H9 (cell line): Measurements from ENCODE around the gene LAMC3. TPM values are rescaled to one million over a fixed set of nuclear protein-coding genes. Genes with fewer than 3 reads are reported as not detected.

Source experiments
- DNase-seq: peaks from one replicate; pipeline ENCODE4 v3.0.0-alpha.2; 2017
- H2AFZ ChIP-seq: one replicate; pipeline ENCODE4 v1.6.1; 2013; ENCODE audit warnings: mild to moderate bottlenecking, low read length, control low read depth, moderate library complexity
- H2AK5ac ChIP-seq: 2 replicates; pipeline ENCODE4 v1.6.1; 2013; ENCODE audit warnings: low read length, control low read depth, mixed read lengths; ENCODE audit not compliant: insufficient read length
- H2BK120ac ChIP-seq: one replicate; pipeline ENCODE4 v1.6.1; 2013; ENCODE audit warnings: low read depth, mild to moderate bottlenecking, low read length, control low read depth, inconsistent platforms; ENCODE audit not compliant: poor library complexity, severe bottlenecking
- H2BK12ac ChIP-seq: 2 replicates; pipeline ENCODE4 v1.6.1; 2013; ENCODE audit warnings: low read length, control low read depth, mixed read lengths, low read depth; ENCODE audit not compliant: insufficient read length
- H2BK15ac ChIP-seq: 2 replicates; pipeline ENCODE4 v1.6.1; 2013; ENCODE audit warnings: low read depth, low read length, control low read depth
- H2BK20ac ChIP-seq: one replicate; pipeline ENCODE4 v1.6.1; 2013; ENCODE audit warnings: low read depth, mild to moderate bottlenecking, low read length, control low read depth, inconsistent platforms; ENCODE audit not compliant: poor library complexity, severe bottlenecking
- H2BK5ac ChIP-seq: 2 replicates; pipeline ENCODE4 v1.6.1; 2013; ENCODE audit warnings: low read length, control low read depth, mixed read lengths; ENCODE audit not compliant: insufficient read length
- H3K14ac ChIP-seq: 2 replicates; pipeline ENCODE4 v1.6.1; 2013; ENCODE audit warnings: low read length, control low read depth; ENCODE audit not compliant: insufficient read depth
- H3K18ac ChIP-seq: 2 replicates; pipeline ENCODE4 v1.6.1; 2013; ENCODE audit warnings: low read depth, mild to moderate bottlenecking, mixed read lengths, low read length, control low read depth; ENCODE audit not compliant: insufficient read length
- H3K23ac ChIP-seq: 2 replicates; pipeline ENCODE4 v1.6.1; 2013; ENCODE audit warnings: low read length, control low read depth, mixed read lengths, low read depth; ENCODE audit not compliant: insufficient read length
- H3K23me2 ChIP-seq: 2 replicates; pipeline ENCODE4 v1.6.1; 2013; ENCODE audit warnings: low read depth, mild to moderate bottlenecking, mixed read lengths, low read length, control low read depth; ENCODE audit not compliant: insufficient read length, poor library complexity, severe bottlenecking
- H3K27ac ChIP-seq: 2 replicates; pipeline ENCODE4 v1.5.1; 2013; ENCODE audit warnings: low read length, control low read depth, mixed read lengths, low read depth; ENCODE audit not compliant: insufficient read length
- H3K27me3 ChIP-seq: 2 replicates; pipeline ENCODE4 v1.6.1; 2013; ENCODE audit warnings: low read length, control low read depth, inconsistent platforms; ENCODE audit not compliant: insufficient read depth
- H3K4ac ChIP-seq: 2 replicates; pipeline ENCODE4 v1.6.1; 2013; ENCODE audit warnings: low read depth, mild to moderate bottlenecking, control low read depth, inconsistent platforms, low read length, moderate library complexity
- H3K4me1 ChIP-seq: 2 replicates; pipeline ENCODE4 v1.6.1; 2013; ENCODE audit warnings: low read length, control low read depth, inconsistent platforms; ENCODE audit not compliant: insufficient read depth
- H3K4me2 ChIP-seq: 2 replicates; pipeline ENCODE4 v1.6.1; 2013; ENCODE audit warnings: low read length, control low read depth, mixed read lengths; ENCODE audit not compliant: insufficient read length, insufficient read depth
- H3K56ac ChIP-seq: 2 replicates; pipeline ENCODE4 v1.6.1; 2013; ENCODE audit warnings: low read depth, mild to moderate bottlenecking, mixed read lengths, low read length, control low read depth; ENCODE audit not compliant: insufficient read length
- H3K79me1 ChIP-seq: 2 replicates; pipeline ENCODE4 v1.6.1; 2013; ENCODE audit warnings: low read depth, mild to moderate bottlenecking, moderate library complexity, low read length, control low read depth, inconsistent platforms; ENCODE audit not compliant: insufficient read depth, poor library complexity, severe bottlenecking
- H3K79me2 ChIP-seq: 2 replicates; pipeline ENCODE4 v1.6.1; 2013; ENCODE audit warnings: low read length, control low read depth, inconsistent platforms; ENCODE audit not compliant: insufficient read depth
- H3K9ac ChIP-seq: 2 replicates; pipeline ENCODE4 v1.6.1; 2013; ENCODE audit warnings: low read length, control low read depth, mixed read lengths; ENCODE audit not compliant: insufficient read length; ENCODE audit errors: extremely low read depth
- H3K9me3 ChIP-seq: one replicate; pipeline ENCODE4 v1.6.1; 2013; ENCODE audit warnings: low read depth, low read length, inconsistent platforms; ENCODE audit not compliant: control insufficient read depth
- H3T11ph ChIP-seq: one replicate; pipeline ENCODE4 v1.6.1; 2013; ENCODE audit warnings: mild to moderate bottlenecking, low read length, control low read depth, inconsistent platforms
- H4K20me1 ChIP-seq: one replicate; pipeline ENCODE4 v1.6.1; 2013; ENCODE audit not compliant: control insufficient read depth, insufficient read length, insufficient read depth
- H4K5ac ChIP-seq: 2 replicates; pipeline ENCODE4 v1.6.1; 2013; ENCODE audit warnings: low read depth, mild to moderate bottlenecking, mixed read lengths, low read length, control low read depth; ENCODE audit not compliant: insufficient read length
- H4K8ac ChIP-seq: replicated peaks from 2 replicates; pipeline ENCODE4 v1.6.1; 2013; ENCODE audit warnings: low read length, control low read depth, mixed read lengths, low read depth; ENCODE audit not compliant: insufficient read length
- H4K91ac ChIP-seq: 2 replicates; pipeline ENCODE4 v1.6.1; 2013; ENCODE audit warnings: low read depth, mild to moderate bottlenecking, moderate library complexity, mixed read lengths, low read length, control low read depth; ENCODE audit not compliant: insufficient read length
- H3K27ac Mint-ChIP-seq, 3 experiments: 2 replicates in 2 of 3; 3 replicates in 1 of 3; pipeline ENCODE4 v1.8.0; 2020 to 2021; ENCODE audit warnings: mixed read lengths in 3 of 3, mild to moderate bottlenecking in 1 of 3, moderate library complexity in 1 of 3
- H3K27me3 Mint-ChIP-seq: 2 replicates; pipeline ENCODE4 v1.8.0; 2021; ENCODE audit warnings: low read depth, mild to moderate bottlenecking, moderate library complexity, mixed read lengths
- H3K36me3 Mint-ChIP-seq, 3 experiments: 2 replicates in 2 of 3; 3 replicates in 1 of 3; pipeline ENCODE4 v1.8.0; 2020 to 2021; ENCODE audit warnings: low read depth in 3 of 3, mixed read lengths in 3 of 3; ENCODE audit not compliant: insufficient read depth in 1 of 3
- H3K4me1 Mint-ChIP-seq, 2 experiments: 2 replicates each; pipeline ENCODE4 v1.8.0; 2020; ENCODE audit warnings: mixed read lengths in 2 of 2
- H3K4me3 Mint-ChIP-seq, 2 experiments: 2 replicates in 1 of 2; 3 replicates in 1 of 2; pipeline ENCODE4 v1.8.0; 2020 to 2021; ENCODE audit warnings: mild to moderate bottlenecking in 2 of 2, mixed read lengths in 2 of 2, moderate library complexity in 1 of 2
- H3K9me3 Mint-ChIP-seq, 2 experiments: 2 replicates in 1 of 2; 3 replicates in 1 of 2; pipeline ENCODE4 v1.8.0; 2020; ENCODE audit warnings: mild to moderate bottlenecking in 2 of 2, mixed read lengths in 2 of 2, moderate library complexity in 1 of 2
- WGBS: extraction: QIAGEN DNeasy Blood & Tissue Kit; methylation state at CpG from one replicate; pipeline ENCODE4 v1.1.7; 2013; ENCODE audit warnings: missing lambda C conversion rate, low lambda C conversion rate, mixed read lengths; ENCODE audit not compliant: insufficient read length; ENCODE audit errors: extremely low coverage; 5-methylcytosine and 5-hydroxymethylcytosine counted together
- total RNA-seq: library from RNA; stranded (reverse); gene quantifications from 2 replicates; pipeline ENCODE4 v1.2.1, GENCODE V29; 2021
- TF ChIP-seq, protein P1 (sequence below): fragments of 200-600 bp; sonication (generic); conservative IDR thresholded peaks from 3 replicates; pipeline ENCODE4 v1.8.0; 2021; ENCODE audit warnings: antibody characterized with exemption, mild to moderate bottlenecking

Gene LAMC3
- total RNA-seq, 1 experiment from 2014 or later, result 21.7 TPM

GRCh38 chr9:131142160-131142559, 133.2 kb downstream of the LAMC3 start:
- Mint-ChIP-seq H3K4me1 (peaks cover 0 to 11% of the 10 kb centered on the region in 2 experiments; a peak in 2 of 4 replicates), H3K27ac (peak overlapping the region in 1 of 3 experiments; percentile 24; a peak in 1 of 7 replicates), H3K9me3 (no peaks in the 10 kb centered on the region), H3K27me3 (no peaks in the 10 kb centered on the region), H3K4me3 (no peak overlapping the region), H3K36me3 (peaks cover 30 to 92% (median 75%) of the 10 kb centered on the region in 3 experiments; a peak in 6 of 7 replicates)
- Histone ChIP-seq H3K56ac (no peak overlapping the region), H3K23ac (no peak overlapping the region), H2BK15ac (no peak overlapping the region), H3K18ac (no peak overlapping the region), H3K23me2 (no peaks in the 10 kb centered on the region), H2BK5ac (no peak overlapping the region), H2BK20ac (no peak overlapping the region), H4K8ac (no peak overlapping the region), H2AK5ac (no peak overlapping the region), H3K4me1 (no peaks in the 10 kb centered on the region), H3K14ac (no peak overlapping the region), H3K27ac (no peak overlapping the region), H4K91ac (no peak overlapping the region), H4K5ac (no peak overlapping the region), H3K4ac (no peak overlapping the region), H3K4me2 (no peak overlapping the region), H3K9ac (no peak overlapping the region), H4K20me1 (no peaks in the 10 kb centered on the region), H3T11ph (no peak overlapping the region), H2BK12ac (no peak overlapping the region), H2AFZ (no peak overlapping the region), H3K27me3 (no peaks in the 10 kb centered on the region), H3K79me2 (no peaks in the 10 kb centered on the region), H3K9me3 (no peaks in the 10 kb centered on the region), H2BK120ac (no peak overlapping the region), H3K79me1 (no peaks in the 10 kb centered on the region)
- TF ChIP-seq, protein P1, sequence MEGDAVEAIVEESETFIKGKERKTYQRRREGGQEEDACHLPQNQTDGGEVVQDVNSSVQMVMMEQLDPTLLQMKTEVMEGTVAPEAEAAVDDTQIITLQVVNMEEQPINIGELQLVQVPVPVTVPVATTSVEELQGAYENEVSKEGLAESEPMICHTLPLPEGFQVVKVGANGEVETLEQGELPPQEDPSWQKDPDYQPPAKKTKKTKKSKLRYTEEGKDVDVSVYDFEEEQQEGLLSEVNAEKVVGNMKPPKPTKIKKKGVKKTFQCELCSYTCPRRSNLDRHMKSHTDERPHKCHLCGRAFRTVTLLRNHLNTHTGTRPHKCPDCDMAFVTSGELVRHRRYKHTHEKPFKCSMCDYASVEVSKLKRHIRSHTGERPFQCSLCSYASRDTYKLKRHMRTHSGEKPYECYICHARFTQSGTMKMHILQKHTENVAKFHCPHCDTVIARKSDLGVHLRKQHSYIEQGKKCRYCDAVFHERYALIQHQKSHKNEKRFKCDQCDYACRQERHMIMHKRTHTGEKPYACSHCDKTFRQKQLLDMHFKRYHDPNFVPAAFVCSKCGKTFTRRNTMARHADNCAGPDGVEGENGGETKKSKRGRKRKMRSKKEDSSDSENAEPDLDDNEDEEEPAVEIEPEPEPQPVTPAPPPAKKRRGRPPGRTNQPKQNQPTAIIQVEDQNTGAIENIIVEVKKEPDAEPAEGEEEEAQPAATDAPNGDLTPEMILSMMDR, result no peak
- DNase-seq, result no peak
- no CpG with 5 or more reads among the region's 3 CpGs for whole genome bisulfite sequencing

Other genes with a start within 250 kb of the LAMC3 start
- gene ABL1, start 173.9 kb upstream of the LAMC3 start, total RNA-seq, result 79.4 and 83.6 TPM in 2 replicates
- not detected in 2 replicates for gene QRFP, start 112.4 kb upstream of the LAMC3 start, total RNA-seq
- gene FIBCD1, start 69.9 kb upstream of the LAMC3 start, total RNA-seq, result 6.2 and 7.1 TPM in 2 replicates
- gene AIF1L, start 87.4 kb downstream of the LAMC3 start, total RNA-seq, result 122 and 126 TPM in 2 replicates
- gene NUP214, start 116.4 kb downstream of the LAMC3 start, total RNA-seq, result 47.2 and 53.8 TPM in 2 replicates